WTC11 (cell line): ENCODE measurements around the gene CAMKK2. TPM values are rescaled to one million over a fixed set of nuclear protein-coding genes. Genes with fewer than 3 reads are reported as not detected.

ENCODE experiments used
- CREB1 ChIP-seq: sonication (generic); formaldehyde crosslinking; IDR thresholded peaks from 2 replicates; pipeline ENCODE4 v1.8.0; 2023; ENCODE audit warnings: mild to moderate bottlenecking, missing genetic modification reagents
- FOXJ3 ChIP-seq: sonication (generic); formaldehyde crosslinking; IDR thresholded peaks from 2 replicates; pipeline ENCODE4 v1.9.0; 2021; ENCODE audit warnings: missing genetic modification reagents, mild to moderate bottlenecking, borderline replicate concordance
- GABPB1 ChIP-seq: sonication (generic); formaldehyde crosslinking; IDR thresholded peaks from 2 replicates; pipeline ENCODE4 v1.8.1; 2023; ENCODE audit warnings: mild to moderate bottlenecking, missing genetic modification reagents
- IRF2 ChIP-seq: sonication (generic); formaldehyde crosslinking; IDR thresholded peaks from 2 replicates; pipeline ENCODE4 v1.8.0; 2022; ENCODE audit warnings: low read depth, missing genetic modification reagents, borderline replicate concordance
- SMAD3 ChIP-seq: sonication (generic); formaldehyde crosslinking; IDR thresholded peaks from 2 replicates; pipeline ENCODE4 v1.8.0; 2022; ENCODE audit warnings: missing genetic modification reagents, mild to moderate bottlenecking, borderline replicate concordance
- SMAD4 ChIP-seq: sonication (generic); formaldehyde crosslinking; IDR thresholded peaks from 2 replicates; pipeline ENCODE4 v1.8.0; 2022; ENCODE audit warnings: mild to moderate bottlenecking, missing genetic modification reagents
- ZNF263 ChIP-seq: sonication (generic); formaldehyde crosslinking; IDR thresholded peaks from 2 replicates; pipeline ENCODE4 v1.8.1; 2022; ENCODE audit warnings: low read depth, mild to moderate bottlenecking, moderate library complexity, missing genetic modification reagents
- ZNF671 ChIP-seq: fragments of 250-450 bp; sonication (Bioruptor Pico); IDR thresholded peaks from 2 replicates; pipeline ENCODE4 v1.8.0; 2021; ENCODE audit warnings: mild to moderate bottlenecking
- total RNA-seq: library from RNA; stranded (reverse); gene quantifications from 3 replicates; pipeline ENCODE4 v1.2.3, GENCODE V29; 2021
- TF ChIP-seq, protein P1 (sequence below): fragments of 250-450 bp; sonication (Bioruptor Pico); IDR thresholded peaks from 2 replicates; pipeline ENCODE4 v1.9.0; 2021; ENCODE audit warnings: mild to moderate bottlenecking, borderline replicate concordance
- TF ChIP-seq, protein P2 (sequence below): sonication (generic); formaldehyde crosslinking; IDR thresholded peaks from 2 replicates; pipeline ENCODE4 v1.8.0; 2022; ENCODE audit warnings: mild to moderate bottlenecking, missing genetic modification reagents
- TF ChIP-seq, protein P3 (sequence below): fragments of 250-450 bp; sonication (Bioruptor Pico); IDR thresholded peaks from 2 replicates; pipeline ENCODE4 v1.8.0; 2021; ENCODE audit warnings: mild to moderate bottlenecking
- TF ChIP-seq, protein P4 (sequence below): fragments of 200-600 bp; IDR thresholded peaks from 2 replicates; pipeline ENCODE4 v1.8.0; 2022; ENCODE audit warnings: antibody characterized with exemption
- TF ChIP-seq, protein P5 (sequence below): sonication (generic); formaldehyde crosslinking; IDR thresholded peaks from 2 replicates; pipeline ENCODE4 v1.8.0; 2023; ENCODE audit warnings: missing genetic modification reagents, mild to moderate bottlenecking, borderline replicate concordance
- TF ChIP-seq, protein P6 (sequence below): sonication (generic); formaldehyde crosslinking; IDR thresholded peaks from 2 replicates; pipeline ENCODE4 v1.8.0; 2023; ENCODE audit warnings: mild to moderate bottlenecking, missing genetic modification reagents

CAMKK2 gene
- total RNA-seq, 1 experiment from 2014 or later, result 36.5 TPM

DNA sequence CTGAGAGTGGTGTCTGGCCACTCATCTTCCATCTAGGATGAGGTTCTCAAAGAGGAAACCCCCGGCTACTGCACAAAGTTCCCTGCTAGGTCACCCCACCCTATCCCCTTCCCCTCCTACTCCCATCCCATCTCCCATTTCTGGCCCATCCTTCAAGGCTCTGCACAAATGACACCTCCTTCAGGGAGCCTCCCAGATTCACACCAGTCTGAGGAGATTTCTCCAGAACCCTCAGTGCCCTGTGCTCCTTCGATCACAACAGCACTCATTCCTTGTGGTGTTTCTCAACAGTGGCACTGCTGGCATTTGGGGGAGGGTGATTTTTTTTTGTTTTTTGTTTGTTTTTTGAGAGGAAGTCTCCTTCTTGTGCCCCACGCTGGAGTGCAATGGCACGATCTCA, 2.9 kb downstream of the CAMKK2 start (continued):
- TF ChIP-seq, protein P1, sequence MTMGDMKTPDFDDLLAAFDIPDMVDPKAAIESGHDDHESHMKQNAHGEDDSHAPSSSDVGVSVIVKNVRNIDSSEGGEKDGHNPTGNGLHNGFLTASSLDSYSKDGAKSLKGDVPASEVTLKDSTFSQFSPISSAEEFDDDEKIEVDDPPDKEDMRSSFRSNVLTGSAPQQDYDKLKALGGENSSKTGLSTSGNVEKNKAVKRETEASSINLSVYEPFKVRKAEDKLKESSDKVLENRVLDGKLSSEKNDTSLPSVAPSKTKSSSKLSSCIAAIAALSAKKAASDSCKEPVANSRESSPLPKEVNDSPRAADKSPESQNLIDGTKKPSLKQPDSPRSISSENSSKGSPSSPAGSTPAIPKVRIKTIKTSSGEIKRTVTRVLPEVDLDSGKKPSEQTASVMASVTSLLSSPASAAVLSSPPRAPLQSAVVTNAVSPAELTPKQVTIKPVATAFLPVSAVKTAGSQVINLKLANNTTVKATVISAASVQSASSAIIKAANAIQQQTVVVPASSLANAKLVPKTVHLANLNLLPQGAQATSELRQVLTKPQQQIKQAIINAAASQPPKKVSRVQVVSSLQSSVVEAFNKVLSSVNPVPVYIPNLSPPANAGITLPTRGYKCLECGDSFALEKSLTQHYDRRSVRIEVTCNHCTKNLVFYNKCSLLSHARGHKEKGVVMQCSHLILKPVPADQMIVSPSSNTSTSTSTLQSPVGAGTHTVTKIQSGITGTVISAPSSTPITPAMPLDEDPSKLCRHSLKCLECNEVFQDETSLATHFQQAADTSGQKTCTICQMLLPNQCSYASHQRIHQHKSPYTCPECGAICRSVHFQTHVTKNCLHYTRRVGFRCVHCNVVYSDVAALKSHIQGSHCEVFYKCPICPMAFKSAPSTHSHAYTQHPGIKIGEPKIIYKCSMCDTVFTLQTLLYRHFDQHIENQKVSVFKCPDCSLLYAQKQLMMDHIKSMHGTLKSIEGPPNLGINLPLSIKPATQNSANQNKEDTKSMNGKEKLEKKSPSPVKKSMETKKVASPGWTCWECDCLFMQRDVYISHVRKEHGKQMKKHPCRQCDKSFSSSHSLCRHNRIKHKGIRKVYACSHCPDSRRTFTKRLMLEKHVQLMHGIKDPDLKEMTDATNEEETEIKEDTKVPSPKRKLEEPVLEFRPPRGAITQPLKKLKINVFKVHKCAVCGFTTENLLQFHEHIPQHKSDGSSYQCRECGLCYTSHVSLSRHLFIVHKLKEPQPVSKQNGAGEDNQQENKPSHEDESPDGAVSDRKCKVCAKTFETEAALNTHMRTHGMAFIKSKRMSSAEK (CRISPR knock-in tag), result no peak
- TF ChIP-seq GABPB1 (no peak), CREB1 (CRISPR knock-in tag) (no peak), FOXJ3 (no peak), SMAD3 (CRISPR knock-in tag) (no peak), IRF2 (CRISPR knock-in tag) (no peak), SMAD4 (CRISPR knock-in tag) (no peak), ZNF671 (CRISPR knock-in tag) (no peak), ZNF263 (CRISPR knock-in tag) (no peak)
- TF ChIP-seq, protein P2, sequence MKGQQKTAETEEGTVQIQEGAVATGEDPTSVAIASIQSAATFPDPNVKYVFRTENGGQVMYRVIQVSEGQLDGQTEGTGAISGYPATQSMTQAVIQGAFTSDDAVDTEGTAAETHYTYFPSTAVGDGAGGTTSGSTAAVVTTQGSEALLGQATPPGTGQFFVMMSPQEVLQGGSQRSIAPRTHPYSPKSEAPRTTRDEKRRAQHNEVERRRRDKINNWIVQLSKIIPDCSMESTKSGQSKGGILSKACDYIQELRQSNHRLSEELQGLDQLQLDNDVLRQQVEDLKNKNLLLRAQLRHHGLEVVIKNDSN, result no peak
- TF ChIP-seq, protein P3, sequence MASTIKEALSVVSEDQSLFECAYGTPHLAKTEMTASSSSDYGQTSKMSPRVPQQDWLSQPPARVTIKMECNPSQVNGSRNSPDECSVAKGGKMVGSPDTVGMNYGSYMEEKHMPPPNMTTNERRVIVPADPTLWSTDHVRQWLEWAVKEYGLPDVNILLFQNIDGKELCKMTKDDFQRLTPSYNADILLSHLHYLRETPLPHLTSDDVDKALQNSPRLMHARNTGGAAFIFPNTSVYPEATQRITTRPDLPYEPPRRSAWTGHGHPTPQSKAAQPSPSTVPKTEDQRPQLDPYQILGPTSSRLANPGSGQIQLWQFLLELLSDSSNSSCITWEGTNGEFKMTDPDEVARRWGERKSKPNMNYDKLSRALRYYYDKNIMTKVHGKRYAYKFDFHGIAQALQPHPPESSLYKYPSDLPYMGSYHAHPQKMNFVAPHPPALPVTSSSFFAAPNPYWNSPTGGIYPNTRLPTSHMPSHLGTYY (CRISPR knock-in tag), result no peak
- TF ChIP-seq, protein P4, sequence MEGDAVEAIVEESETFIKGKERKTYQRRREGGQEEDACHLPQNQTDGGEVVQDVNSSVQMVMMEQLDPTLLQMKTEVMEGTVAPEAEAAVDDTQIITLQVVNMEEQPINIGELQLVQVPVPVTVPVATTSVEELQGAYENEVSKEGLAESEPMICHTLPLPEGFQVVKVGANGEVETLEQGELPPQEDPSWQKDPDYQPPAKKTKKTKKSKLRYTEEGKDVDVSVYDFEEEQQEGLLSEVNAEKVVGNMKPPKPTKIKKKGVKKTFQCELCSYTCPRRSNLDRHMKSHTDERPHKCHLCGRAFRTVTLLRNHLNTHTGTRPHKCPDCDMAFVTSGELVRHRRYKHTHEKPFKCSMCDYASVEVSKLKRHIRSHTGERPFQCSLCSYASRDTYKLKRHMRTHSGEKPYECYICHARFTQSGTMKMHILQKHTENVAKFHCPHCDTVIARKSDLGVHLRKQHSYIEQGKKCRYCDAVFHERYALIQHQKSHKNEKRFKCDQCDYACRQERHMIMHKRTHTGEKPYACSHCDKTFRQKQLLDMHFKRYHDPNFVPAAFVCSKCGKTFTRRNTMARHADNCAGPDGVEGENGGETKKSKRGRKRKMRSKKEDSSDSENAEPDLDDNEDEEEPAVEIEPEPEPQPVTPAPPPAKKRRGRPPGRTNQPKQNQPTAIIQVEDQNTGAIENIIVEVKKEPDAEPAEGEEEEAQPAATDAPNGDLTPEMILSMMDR, result no peak
- TF ChIP-seq, protein P5, sequence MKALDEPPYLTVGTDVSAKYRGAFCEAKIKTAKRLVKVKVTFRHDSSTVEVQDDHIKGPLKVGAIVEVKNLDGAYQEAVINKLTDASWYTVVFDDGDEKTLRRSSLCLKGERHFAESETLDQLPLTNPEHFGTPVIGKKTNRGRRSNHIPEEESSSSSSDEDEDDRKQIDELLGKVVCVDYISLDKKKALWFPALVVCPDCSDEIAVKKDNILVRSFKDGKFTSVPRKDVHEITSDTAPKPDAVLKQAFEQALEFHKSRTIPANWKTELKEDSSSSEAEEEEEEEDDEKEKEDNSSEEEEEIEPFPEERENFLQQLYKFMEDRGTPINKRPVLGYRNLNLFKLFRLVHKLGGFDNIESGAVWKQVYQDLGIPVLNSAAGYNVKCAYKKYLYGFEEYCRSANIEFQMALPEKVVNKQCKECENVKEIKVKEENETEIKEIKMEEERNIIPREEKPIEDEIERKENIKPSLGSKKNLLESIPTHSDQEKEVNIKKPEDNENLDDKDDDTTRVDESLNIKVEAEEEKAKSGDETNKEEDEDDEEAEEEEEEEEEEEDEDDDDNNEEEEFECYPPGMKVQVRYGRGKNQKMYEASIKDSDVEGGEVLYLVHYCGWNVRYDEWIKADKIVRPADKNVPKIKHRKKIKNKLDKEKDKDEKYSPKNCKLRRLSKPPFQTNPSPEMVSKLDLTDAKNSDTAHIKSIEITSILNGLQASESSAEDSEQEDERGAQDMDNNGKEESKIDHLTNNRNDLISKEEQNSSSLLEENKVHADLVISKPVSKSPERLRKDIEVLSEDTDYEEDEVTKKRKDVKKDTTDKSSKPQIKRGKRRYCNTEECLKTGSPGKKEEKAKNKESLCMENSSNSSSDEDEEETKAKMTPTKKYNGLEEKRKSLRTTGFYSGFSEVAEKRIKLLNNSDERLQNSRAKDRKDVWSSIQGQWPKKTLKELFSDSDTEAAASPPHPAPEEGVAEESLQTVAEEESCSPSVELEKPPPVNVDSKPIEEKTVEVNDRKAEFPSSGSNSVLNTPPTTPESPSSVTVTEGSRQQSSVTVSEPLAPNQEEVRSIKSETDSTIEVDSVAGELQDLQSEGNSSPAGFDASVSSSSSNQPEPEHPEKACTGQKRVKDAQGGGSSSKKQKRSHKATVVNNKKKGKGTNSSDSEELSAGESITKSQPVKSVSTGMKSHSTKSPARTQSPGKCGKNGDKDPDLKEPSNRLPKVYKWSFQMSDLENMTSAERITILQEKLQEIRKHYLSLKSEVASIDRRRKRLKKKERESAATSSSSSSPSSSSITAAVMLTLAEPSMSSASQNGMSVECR (CRISPR knock-in tag), result no peak
- TF ChIP-seq, protein P6, sequence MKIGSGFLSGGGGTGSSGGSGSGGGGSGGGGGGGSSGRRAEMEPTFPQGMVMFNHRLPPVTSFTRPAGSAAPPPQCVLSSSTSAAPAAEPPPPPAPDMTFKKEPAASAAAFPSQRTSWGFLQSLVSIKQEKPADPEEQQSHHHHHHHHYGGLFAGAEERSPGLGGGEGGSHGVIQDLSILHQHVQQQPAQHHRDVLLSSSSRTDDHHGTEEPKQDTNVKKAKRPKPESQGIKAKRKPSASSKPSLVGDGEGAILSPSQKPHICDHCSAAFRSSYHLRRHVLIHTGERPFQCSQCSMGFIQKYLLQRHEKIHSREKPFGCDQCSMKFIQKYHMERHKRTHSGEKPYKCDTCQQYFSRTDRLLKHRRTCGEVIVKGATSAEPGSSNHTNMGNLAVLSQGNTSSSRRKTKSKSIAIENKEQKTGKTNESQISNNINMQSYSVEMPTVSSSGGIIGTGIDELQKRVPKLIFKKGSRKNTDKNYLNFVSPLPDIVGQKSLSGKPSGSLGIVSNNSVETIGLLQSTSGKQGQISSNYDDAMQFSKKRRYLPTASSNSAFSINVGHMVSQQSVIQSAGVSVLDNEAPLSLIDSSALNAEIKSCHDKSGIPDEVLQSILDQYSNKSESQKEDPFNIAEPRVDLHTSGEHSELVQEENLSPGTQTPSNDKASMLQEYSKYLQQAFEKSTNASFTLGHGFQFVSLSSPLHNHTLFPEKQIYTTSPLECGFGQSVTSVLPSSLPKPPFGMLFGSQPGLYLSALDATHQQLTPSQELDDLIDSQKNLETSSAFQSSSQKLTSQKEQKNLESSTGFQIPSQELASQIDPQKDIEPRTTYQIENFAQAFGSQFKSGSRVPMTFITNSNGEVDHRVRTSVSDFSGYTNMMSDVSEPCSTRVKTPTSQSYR (CRISPR knock-in tag), result no peak
